NCI-H446 treated with DMSO at 0.1 percent for 48 hours (cell line): Measurements from ENCODE around the gene LRRC26.

Experiments used
- DNase-seq: peaks from one replicate; lab custom pipeline; 2025; lab: John Stamatoyannopoulos, UW

LRRC26 gene

DNA sequence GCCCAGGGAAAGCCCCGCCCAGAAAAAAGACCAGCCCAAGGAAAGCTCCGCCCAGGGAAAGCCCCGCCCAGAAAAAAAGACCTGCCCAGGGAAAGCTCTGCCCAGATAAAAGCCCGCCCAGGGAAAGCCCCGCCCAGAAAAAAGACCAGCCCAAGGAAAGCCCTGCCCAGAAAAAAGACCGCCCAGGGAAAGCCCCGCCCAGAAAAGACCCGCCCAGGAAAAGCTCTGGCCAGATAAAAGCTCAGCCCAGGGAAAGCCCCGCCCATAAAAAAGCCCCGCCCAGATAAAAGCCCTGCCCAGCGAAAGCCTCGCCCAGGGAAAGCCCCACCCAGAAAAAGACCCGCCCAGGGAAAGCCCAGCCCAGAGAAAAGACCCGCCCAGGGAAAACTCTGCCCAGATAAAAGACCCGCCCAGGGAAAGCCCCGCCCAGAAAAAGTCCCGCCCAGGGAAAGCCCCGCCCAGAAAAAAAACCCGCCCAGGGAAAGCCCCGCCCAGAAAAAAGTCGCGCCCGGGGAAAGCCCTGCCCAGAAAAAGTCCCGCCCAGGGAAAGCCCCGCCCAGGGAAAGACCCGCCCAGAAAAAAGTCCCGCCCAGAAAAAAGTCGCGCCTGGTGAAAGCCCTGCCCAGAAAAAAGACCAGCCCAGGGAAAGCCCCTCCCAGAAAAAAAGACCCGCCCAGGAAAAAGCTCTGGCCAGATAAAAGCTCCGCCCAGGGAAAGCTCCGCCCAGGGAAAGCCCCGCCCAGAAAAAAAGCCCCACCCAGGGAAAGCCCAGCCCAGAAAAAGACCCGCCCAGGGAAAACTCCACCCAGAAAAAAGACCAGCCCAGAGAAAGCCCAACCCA, 19.0 kb downstream of the LRRC26 start:
- DNase-seq: peak; percentile 32

DNA sequence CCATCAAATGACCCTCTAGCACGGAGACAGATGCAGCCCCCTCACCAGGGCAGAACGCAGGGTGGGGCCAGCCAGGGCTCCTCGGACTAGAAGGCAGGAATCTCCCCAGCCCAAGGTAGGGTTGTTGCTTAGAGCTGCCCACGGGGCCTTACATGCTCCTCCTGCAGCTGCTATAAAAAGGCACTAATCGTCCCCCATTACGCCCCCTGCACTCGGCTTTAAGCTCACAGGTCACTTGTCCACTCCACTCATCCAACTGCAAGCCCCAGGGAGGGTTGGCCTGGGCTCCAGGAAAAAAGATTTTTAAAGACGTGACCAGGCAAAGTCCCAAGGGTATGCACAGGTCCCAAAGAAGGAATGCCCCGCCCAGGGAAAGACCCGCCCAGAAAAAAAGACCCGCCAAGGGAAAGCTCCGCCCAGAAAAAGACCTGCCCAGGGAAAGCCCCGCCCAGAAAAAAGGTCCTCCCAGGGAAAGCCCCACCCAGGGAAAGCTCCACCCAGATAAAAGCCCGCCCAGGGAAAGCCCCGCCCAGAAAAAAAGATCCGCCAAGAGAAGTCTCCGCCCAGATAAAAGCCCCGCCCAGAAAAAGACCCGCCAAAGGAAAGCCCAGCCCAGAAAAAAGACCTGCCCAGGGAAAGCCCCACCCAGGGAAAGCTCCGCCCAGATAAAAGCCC, 19.8 kb downstream of the LRRC26 start:
- peak; percentile 21 for DNase-seq

DNA sequence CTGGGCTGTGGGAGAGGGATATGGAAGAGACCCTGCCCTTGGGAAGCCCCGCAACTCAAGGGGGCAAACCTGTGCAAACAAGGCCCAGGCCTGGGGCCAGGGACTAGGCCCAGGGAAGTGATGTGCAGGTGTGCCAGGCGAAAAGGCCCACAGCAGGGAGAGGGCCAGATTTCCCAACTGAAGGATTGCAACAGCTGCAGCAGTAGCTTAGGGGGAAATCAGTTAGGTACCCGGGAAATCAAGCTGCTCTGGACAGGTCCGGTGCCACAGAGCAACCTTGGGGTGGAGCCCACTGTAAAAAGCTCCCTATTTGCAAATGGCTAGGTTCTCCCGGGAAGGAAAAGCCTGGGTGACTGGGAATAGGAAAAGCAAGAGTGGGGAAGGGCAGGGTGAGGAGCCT, 20.5 kb downstream of the LRRC26 start:
- DNase-seq: no peak

DNA sequence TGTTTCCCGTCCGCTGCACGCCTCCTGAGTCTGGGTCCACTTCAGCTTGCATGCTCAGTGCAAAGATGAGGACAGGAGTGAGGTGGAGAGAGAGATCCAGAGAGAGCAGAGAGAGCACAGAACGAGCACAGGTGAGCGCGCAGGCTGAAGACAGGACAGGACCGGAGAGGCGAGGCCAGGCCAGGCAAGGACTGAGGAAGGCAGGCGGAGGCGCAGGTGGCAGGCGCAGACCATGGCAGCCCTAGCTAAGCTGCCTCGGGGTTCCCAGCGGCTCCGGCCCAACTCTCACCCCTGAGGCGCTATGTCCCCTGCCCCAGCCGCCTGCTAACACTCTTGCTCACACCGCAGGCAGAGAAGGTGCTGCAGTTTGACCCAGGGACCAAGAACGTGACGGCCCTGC, 21.2 kb downstream of the LRRC26 start:
- DNase-seq: no peak

DNA sequence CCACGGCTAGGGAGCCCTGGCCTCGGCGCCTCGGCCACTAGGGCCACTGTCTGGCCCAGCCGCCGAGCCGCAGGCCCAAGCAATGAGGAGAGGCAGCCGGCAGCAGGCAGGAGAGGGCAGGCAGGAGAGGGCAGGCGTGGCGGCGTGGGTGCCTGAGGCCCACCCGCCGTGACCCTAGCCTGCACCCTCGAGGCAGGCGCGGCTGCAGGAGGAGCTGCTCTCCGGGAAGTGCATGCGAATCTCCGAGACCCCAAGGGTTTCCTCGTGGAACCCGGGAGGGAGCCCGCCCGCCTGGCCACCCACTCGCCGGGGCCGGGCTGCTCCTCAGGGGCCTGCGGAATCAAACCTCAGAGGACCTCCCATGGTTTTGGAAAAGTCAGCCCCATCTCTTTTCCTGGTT, 21.6 kb downstream of the LRRC26 start:
- no peak for DNase-seq

DNA sequence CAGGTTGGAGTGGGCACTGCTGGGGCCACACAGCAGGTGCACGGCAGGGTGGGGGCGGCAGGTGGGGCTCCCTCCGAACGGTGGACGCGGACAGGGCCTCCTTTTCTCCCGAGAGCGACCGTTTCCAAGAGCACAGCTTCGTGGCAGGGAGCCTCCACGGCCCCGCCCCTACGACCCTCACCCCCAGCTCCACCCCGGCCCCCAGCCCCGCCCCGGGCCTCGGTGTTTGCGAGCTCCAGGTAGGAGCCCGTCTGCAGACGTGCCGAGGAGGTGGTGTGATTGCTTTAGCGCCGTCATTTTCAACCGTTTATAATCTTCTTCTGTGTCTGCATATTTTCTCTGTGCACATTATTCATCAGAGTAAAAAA, 22.1 kb downstream of the LRRC26 start:
- no peak for DNase-seq

DNA sequence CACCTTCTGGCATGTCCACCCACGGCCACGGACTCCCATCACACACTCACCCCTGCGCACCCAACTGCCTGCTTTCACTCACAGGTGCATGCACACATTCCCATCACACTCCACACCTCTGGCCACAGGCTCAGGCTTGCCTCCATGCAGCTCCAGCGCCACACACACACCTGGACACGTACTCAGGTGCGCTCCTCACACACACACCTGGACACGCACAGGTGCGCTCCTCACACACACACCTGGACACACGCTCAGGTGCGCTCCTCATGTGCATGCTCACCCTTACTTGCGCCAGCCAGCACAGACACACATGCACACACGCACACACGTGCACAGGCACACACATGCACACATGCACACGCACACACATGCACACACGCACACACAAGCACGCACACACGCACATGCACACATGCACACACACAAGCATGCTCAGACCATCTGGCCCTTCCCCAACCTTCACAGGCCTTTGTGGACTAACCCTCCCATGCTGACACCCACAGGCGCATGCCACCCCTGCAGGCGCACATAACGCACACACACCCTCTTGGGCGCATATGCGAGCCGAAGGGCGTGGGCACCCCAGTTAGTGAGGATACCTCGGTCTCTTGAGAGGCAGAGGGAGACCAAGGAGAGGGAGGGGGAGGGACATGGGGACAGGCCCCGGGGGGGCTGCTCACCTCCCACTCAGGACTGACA, 22.6 kb downstream of the LRRC26 start:
- DNase-seq: no peak

DNA sequence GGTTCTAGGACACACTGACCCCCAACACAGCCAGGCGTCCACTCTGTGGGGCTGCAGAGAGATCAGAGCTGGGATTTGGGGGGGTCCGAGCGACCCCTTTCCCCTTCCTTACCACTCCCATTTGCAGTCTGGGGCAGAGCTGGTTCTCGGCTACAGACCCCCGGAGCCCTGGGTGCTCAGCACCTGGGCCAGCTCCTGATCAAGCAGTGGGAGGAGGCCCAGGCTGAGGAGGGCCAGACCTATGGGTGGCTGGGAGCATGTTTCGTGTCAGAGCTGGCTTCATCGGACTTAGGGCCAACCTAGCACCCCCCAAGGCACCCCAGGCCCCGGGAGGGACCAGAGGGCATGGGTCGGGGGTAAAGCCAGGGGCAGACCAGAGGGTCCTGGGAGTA, 23.3 kb downstream of the LRRC26 start:
- no peak for DNase-seq

DNA sequence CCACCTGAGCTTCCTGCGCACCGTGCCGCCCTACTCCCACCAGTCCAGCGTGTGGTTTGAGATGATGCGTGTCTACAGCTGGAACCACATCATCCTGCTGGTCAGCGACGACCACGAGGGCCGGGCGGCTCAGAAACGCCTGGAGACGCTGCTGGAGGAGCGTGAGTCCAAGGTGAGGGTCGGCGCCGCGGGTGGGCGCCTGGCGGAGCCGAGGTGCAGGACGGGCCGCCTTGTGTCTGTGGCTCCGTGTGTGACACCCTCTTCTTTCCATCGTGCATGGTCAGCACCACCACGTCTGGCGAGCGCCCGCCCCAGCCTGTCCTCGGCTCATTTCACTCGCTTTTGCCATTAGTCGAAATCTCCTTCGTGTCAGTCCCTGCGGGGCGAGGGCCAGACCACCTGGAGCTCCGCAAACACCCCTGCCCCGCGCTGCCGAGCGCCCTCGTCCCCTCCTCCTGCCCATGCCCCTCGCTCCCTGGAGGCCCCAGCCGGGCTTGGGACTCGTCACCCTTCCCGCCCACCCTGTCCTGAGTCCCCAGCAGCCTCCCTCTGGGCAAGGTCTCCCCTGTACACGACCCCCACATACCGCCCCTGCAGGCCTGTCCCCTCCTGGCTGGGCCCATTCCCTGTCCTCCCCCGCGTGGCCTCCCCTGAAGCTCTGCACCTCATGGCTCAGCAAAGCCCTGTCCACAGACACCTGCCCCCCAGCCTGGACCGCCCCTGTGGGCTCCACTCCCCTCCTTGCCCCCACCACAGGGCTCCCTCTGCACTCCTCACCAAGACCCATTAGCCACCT, 23.9 kb downstream of the LRRC26 start:
- DNase-seq: no peak

DNA sequence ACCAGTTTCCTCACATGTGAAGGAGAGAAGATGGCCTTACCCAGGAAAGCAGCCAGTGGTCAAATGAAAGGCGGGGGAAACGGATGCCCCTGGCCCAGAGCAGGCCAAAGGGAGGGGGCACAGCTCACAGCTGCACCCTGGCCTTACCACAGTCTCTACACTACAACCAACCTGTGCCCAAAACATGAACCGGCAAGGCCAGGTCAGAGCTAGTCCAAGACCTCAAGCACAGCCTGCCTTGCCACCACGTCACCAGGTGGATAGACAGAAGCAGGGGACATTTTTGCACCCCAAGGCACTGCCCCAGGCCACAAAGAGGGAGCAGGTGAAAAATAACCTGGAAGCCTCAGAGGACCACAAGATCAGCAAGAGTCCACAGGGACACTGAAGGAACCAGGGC, 26.4 kb downstream of the LRRC26 start:
- DNase-seq: no peak

DNA sequence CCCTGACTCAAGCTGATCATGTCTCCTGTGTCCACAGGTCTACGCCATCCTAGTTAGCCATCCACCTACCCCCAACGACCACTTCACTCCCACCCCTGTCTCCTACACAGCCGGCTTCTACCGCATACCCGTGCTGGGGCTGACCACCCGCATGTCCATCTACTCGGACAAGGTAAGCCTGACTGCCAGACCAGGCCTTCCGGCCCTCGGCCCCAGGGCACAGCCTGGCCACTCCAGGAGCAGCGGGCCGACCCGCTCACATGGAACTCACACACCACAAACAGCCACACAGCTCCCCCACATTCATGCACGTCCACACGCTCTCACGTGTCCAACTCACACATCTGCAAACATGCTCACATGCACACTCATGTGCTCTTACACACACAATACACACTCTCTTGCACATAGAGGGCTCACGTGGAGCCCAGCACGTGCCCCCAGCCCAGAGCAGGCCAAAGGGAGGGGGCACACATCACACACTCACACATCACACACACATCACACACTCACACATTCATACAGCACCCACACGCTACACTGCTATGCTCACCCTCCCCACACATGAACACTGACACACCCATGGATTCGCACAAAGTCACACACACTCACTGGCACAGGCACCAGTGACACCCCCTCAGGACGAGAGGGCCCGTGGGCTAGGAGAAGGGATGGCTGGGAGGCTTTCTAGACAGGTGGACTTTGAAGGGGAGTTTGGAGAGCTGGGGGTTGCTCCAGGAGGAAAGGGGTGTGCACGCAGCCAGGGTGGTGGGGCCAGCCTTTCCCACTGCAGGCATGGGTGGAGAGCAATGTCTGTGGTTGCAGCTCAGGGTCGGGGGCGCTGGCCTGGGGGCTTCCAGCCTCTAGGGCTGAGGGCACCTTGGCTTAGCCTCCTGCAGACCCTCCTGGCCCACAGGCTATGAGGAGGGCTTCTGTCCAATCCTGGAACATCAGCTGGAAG, 27.6 kb downstream of the LRRC26 start:
- DNase-seq: no peak

DNA sequence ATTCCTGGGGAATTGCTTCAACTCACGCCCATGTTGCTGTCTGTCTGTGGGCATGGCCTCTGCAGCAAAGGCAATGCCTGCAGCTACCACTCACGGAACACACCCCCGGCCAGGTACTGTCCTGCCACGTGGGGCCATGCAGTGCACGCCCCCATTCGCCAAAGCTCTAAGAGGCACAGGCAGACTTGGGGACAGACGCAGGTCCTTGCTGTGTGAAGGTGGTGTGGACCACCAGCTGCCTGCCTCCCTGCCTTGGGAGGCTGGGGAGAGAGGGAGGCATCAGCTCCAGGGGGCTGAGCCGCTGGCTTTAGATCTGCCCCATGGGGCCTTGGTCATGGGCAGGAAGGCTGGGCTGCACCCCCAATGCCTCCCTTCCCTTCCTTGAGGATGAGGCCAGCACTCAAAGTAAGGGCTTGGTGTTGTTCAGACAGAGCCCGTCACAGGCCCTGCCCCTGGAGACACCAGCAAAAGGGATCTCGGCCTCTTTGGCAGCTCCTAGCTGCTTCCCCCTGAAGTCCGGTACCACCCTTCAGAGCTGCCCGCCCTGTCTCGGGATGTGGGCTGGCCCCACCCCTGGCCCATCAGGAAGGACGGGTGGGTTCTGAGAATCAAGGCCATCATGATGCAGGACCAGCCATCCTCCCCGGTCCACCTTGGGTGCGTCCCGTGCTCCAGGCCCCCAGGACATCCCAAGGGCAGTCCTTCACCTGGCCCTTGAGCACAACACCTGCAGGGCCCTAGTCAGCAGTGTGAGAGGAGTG, 28.6 kb downstream of the LRRC26 start:
- DNase-seq: no peak

DNA sequence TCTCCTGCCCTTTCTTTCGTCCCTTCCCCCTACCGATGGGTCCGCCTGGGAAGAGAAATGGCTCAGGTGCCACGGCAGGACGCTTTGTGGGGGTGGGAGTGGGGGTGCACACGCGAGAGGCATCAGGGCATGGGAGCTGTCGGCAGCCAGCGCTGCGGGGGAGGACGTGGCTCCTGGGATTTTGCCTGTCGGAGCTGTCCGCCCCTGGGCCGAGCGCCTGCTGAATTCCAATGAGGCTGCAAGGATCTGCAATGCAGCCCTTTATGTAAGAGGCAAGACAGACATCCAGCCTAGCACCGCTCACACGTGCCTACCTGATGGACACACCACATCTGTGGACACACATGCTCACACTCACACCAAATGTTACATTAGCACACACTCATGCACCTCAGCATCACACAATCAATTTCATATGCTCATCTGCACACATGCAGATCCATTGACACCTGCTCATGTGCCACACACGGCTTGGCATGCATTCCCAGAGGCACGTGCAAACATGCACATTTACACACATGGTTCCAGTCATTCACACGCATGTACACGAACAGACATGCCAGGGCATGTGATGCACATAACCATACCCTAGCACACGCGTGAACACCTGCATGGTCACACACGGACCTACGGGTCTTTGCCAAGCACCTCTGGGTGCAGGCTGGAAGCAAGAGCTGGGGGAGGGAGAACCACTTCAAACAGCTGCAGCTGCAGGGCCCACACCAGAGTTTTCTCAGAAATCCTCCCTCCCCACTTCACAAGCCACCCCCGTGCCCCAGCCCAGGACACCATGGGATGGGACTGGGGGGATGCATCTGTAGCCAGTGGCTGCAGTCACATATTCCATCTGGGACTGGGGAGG, 29.5 kb downstream of the LRRC26 start:
- DNase-seq: no peak

DNA sequence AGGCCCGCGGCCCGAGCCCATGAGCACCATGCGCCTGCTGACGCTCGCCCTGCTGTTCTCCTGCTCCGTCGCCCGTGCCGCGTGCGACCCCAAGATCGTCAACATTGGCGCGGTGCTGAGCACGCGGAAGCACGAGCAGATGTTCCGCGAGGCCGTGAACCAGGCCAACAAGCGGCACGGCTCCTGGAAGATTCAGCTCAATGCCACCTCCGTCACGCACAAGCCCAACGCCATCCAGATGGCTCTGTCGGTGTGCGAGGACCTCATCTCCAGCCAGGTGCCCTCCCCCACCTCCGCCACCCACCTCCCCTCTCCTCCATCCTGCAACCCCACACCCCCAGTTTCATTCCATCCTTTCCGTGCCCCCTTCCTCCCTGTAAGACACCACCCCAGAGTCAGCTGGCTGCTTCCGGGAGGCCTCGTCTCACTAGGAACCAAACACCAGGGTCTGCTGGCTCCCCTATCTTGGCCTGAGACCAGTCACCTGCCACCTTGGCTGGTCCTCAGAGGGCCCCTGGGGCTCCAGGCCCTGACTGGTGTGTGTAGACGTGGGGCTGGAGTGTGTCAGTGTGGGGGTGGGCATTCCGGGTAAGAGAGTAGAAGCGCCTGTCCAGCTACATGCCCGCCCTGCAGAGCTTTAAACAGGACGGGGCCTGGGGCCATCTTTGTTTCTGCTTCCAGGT, 30.2 kb downstream of the LRRC26 start:
- DNase-seq: no peak

DNA sequence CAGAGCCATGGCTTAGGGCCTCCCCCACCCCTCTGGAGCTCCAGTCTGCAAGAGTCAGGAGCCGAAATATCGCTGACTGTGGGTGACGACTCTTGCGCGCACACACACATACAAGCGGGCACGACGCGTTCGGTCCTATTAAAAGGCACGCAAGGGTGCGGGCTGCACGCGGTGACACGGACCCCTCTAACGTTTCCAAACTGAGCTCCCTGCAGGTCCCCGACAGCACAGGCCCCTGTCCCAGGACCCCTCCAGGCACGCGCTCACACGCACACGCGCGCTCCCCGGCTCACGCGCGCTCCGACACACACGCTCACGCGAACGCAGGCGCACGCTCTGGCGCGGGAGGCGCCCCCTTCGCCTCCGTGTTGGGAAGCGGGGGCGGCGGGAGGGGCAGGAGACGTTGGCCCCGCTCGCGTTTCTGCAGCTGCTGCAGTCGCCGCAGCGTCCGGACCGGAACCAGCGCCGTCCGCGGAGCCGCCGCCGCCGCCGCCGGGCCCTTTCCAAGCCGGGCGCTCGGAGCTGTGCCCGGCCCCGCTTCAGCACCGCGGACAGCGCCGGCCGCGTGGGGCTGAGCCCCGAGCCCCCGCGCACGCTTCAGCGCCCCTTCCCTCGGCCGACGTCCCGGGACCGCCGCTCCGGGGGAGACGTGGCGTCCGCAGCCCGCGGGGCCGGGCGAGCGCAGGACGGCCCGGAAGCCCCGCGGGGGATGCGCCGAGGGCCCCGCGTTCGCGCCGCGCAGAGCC, 31.0 kb downstream of the LRRC26 start, which contains the start of gene GRIN1:
TSS of gene GRIN1 (plus strand) at position 433 of the 746 bp plus-strand sequence. CDS start 333 bp downstream, outside the sequence.
- no peak for DNase-seq

DNA sequence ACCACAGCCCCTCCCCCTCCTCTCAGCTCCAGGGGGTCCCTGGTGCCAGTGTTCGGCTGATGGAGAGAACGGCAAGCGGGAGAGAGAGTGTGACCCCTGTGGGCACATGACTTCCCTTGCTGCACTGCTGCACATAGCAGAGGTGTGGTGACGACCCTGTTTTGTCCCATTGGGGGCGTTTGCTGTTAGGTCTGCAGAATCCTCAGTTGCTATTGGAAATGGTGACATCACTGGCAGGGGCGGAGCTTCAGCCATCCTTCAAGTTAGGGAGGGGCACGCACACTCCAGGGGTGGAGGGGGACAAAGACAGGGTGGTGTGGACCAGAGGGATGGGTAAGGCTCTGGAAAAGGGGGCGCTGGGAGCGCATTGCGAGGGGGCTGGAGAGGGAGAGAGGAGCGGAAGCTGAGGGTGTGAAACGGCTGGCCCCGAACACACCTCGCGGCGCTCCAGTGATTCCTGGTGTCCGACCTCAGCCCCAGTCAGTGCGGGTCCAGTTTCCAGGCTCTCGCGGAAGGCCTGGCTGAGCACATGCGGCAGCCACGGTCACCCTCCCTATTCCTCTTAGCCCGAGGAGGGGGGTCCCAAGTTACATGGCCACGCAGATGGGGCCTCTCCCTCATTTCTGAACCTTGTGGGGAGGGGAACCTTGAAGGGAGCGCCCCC, 31.7 kb downstream of the LRRC26 start:
- no peak for DNase-seq

DNA sequence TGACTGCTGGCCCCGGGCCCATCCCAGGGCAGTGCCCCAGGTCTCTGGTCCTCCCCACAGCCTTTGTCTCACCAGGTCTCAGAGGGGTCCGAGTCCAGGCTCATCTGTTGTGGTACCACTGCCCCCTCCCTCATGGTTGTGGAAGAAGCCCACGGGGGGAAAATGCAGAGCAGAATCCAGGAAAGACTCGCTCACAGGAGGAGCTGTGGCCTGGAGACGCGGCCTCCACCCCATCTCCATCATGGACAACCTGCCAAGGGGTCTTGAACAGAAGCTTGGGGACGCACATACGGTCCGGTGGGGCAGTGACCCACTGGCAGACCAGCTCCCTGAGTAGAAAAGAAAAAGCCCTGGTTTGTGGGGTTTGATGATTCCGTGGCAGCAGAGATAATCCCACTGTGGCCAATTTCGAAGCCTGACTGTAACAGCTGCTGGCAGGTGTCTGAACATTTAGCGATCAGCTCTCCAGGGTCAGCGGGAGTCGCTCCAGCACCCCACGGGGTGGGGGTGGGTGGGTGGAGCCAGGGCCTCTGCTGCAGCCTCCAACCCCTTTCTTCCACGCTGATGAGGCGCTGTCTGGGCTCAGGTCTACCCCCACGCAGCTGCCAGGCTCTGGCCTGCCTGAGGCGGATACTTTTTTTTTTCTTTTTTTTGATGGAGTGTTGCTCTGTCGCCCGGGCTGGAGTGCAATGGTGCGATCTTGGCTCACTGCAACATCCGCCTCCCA, 32.8 kb downstream of the LRRC26 start:
- no peak for DNase-seq
